Activated T-cell treated with anti-CD3 and anti-CD28 coated beads, Interleukin-2, amount 50 U/mL, for 48 hours (primary cell): ENCODE measurements around the gene MRPL40.

ENCODE experiments used
- DNase-seq, 2 experiments: peaks; one replicate each; pipeline ENCODE4 v3.0.0-alpha.2; 2020

MRPL40 gene

GRCh38 chr22:19463491-19464469 is 31.4 kb downstream of the MRPL40 start:
- no peak for DNase-seq

- DNase-seq = no peak
These were observed 32.2 kb downstream of the MRPL40 start for GRCh38 chr22:19464546-19464945.

- DNase-seq = no peak
These were observed 32.6 kb downstream of the MRPL40 start for GRCh38 chr22:19464975-19465374.

GRCh38 chr22:19466126-19466716 is 33.9 kb downstream of the MRPL40 start:
- DNase-seq = no peak

- peak in 1 of 2 experiments; percentile 13 for DNase-seq
These were observed 34.8 kb downstream of the MRPL40 start for GRCh38 chr22:19466848-19467752.

- DNase-seq = peak in 1 of 2 experiments; percentile 5
These were observed 35.6 kb downstream of the MRPL40 start for GRCh38 chr22:19467912-19468311.

DNA sequence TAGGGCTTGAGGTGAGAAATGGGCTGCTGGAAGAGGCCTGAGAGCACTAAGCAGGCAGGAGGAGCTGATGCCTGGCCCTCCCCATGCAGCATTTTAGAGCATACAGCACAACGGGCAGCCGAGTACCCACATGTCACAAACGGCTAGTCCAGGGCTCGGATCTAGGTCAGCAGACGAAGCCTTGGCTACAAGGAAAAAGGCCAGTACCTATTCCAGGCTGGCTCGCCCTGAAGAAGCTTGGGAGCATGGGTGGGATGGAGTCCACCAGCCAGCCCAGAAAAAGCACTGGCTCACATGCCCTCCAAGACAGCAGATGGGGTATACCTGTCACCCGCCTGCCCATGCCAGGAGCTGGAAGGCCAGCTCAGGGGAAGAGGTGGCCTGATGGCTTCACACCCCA is 37.1 kb downstream of the MRPL40 start:
- DNase-seq = peak in 1 of 2 experiments; percentile 6

GRCh38 chr22:19470010-19470409 is 37.7 kb downstream of the MRPL40 start:
- peak in 1 of 2 experiments; percentile 10 for DNase-seq

DNA sequence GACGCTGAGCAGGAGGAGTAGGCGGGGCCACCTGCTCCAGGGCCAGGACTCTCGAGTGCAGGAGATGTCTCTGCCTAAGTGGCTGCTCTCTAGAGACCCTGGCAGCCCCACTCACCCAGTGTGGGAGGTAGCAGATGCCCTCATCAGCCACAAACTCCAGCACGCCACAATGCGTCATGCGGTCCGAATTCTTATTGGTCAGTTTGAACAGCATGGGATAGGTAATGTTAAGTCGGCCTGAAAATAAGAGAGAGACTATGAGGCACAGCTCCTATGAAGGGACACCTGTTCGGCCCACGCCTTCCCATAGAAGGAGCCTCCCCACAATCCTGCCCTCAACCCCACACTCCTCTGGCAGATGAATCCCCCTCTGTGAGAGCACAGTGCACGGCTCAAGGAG is 39.2 kb downstream of the MRPL40 start:
- peak in 1 of 2 experiments; percentile 12 for DNase-seq

DNA sequence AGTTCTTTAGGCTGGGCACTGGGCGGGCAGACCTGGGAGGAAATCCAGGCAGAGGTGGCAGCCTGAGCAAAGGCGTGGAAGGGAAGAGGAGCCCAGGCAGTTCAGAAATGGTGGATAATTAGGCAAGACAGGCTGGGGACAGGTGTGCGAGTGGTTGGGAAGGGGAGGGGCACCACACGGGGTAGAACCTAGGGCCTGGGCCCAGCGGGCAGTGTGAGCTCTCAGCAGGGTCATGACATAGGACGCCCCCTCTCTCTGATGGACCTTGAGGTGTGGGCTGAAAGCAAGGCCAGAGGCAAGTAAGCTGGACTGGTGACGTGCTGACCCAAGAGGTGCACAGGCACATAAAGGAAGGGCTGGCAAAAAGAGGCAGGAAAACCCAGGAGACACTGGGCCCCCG is 39.9 kb downstream of the MRPL40 start:
- peak in 1 of 2 experiments; percentile 5 for DNase-seq

DNA sequence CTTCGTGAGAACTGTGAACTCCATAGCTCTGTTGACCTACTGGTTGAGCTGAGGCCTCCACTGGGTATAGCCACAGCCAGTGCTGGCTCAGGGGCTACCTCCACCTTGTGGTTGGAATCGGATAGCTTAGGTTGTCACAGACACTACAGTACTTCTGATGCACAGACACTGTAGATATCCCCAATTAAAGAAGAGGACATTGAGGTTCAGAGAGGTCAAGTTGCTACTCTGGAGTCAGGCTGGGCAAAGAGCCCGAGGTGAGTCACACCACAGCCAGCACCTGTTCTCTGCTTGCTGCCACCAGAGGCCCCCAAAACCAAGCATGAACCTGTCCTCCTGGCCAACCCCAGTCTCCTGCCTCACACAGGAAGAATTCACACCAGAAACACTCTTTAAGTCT is 41.2 kb downstream of the MRPL40 start:
- DNase-seq = peak in 1 of 2 experiments; percentile 14

DNA sequence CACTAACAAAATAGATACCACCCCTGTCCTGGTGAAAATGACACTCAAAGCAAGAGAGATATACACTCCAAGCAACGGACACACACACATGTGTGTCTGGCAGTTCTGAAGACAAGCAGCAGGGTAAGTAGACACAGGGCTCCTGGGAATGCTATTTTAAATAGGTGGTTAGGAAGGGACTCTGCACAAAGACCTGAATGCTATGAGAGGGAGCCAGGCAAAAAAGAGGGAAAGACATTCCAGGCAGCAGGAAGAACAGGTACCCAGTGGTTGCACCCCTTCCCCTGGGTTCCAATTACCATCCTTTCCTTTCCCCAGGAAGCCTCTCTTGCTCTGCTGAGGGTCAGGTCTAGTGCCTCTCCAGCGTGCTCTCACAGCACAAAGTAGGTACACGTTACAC is 43.7 kb downstream of the MRPL40 start:
- peak in 1 of 2 experiments; percentile 3 for DNase-seq

- no peak for DNase-seq
These were observed 45.1 kb downstream of the MRPL40 start for GRCh38 chr22:19477321-19478044.

GRCh38 chr22:19478045-19478900 is 45.9 kb downstream of the MRPL40 start:
- DNase-seq = peak; percentile 38 to 44

GRCh38 chr22:19478901-19479354 is 46.6 kb downstream of the MRPL40 start, which contains the start of gene UFD1:
TSS of gene UFD1 (minus strand) at chr22:19479193. CDS start at chr22:19479085, 108 bp downstream.
- peak; percentile 83 to 87 for DNase-seq

GRCh38 chr22:19479355-19480172 is 47.2 kb downstream of the MRPL40 start, which contains the start of gene CDC45:
TSS of gene CDC45 (plus strand) at chr22:19479920. CDS start at chr22:19479969, 49 bp downstream.
- DNase-seq = peak; percentile 94 to 95

DNA sequence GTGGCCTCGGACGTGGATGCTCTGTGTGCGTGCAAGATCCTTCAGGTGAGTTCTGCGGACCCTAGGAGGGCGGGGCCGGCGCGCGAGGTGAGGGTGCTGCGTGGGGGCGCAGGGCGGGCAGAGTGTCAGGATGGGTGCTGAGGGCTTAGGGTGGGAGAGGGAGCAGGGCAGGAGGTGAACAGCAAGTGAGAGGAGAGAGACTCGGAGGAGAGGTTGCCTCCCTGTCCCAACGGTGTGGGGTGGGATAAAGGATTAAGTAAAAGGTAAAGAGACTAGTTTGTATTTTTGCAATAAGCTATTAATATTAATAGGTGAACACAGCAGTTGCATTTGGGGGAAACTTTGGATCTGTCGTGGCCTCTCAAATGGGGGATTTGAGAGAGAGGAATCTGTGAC is 47.8 kb downstream of the MRPL40 start:
- DNase-seq = no peak

GRCh38 chr22:19480789-19481188 is 48.4 kb downstream of the MRPL40 start:
- no peak for DNase-seq

GRCh38 chr22:19482297-19482696 is 50.0 kb downstream of the MRPL40 start:
- peak in 1 of 2 experiments; percentile 13 for DNase-seq
